SK-N-SH (cell line): Measurements from ENCODE around the gene OXER1. TPM values are rescaled to one million over a fixed set of nuclear protein-coding genes. Genes with fewer than 3 reads are reported as not detected.

ENCODE experiments used
- CTCF ChIA-PET: fragments of 300-600, 350-600 bp; formaldehyde crosslinking; extraction: SDS; loops from one replicate; lab custom pipeline; 2021; lab: Yijun Ruan, JAX
- POLR2A ChIA-PET: fragments of 350-600 bp; sonication (Branson Sonifier 250); formaldehyde crosslinking; extraction: SDS; loops from one replicate; lab custom pipeline; 2020; ENCODE audit warnings: antibody characterized with exemption, inconsistent platforms; lab: Yijun Ruan, JAX
- DNase-seq: peaks from one replicate; pipeline ENCODE4 v3.0.0; 2012
- H2AFZ ChIP-seq: fragments of 200-600 bp; sonication (generic); 2 replicates; pipeline ENCODE4 v1.8.1; 2016; ENCODE audit warnings: antibody characterized with exemption, mild to moderate bottlenecking, low read depth
- H3F3A ChIP-seq: fragments of 200-600 bp; sonication (generic); replicated peaks from 2 replicates; pipeline ENCODE3; 2016; ENCODE audit warnings: antibody characterized with exemption, mild to moderate bottlenecking; ENCODE audit not compliant: insufficient read depth
- H3K27ac ChIP-seq, 2 experiments: fragments of 200-500 bp in 1 of 2; fragments of 200-600 bp in 1 of 2; sonication (Bioruptor generic) in 1 of 2; sonication (generic), shearing (Covaris generic) in 1 of 2; 2 replicates each; pipeline versions ENCODE4 v1.5.1 to v1.6.1; 2014 to 2016; ENCODE audit warnings: low read depth in 2 of 2, inconsistent platforms in 1 of 2, low read length in 1 of 2, mild to moderate bottlenecking in 1 of 2, mixed read lengths in 1 of 2
- H3K27me3 ChIP-seq: fragments of 200-600 bp; sonication (generic), shearing (Covaris generic); 2 replicates; pipeline ENCODE4 v1.6.1; 2016; ENCODE audit warnings: mixed run types; ENCODE audit not compliant: insufficient read depth
- H3K36me3 ChIP-seq, 2 experiments: fragments of 200-500 bp in 1 of 2; fragments of 200-600 bp in 1 of 2; sonication (Bioruptor generic) in 1 of 2; sonication (generic) in 1 of 2; replicated peaks in 1 of 2; 2 replicates each; pipeline versions ENCODE3 to v1.5.1; 2014 to 2016; ENCODE audit warnings: low read length in 1 of 2, mild to moderate bottlenecking in 1 of 2; ENCODE audit not compliant: insufficient read depth in 2 of 2, control insufficient read depth in 1 of 2
- H3K4me1 ChIP-seq, 2 experiments: fragments of 200-500 bp in 1 of 2; fragments of 200-600 bp in 1 of 2; sonication (Bioruptor generic) in 1 of 2; sonication (generic), shearing (Covaris generic) in 1 of 2; 2 replicates each; pipeline versions ENCODE4 v1.5.1 to v1.6.1; 2014 to 2016; ENCODE audit warnings: low read depth in 1 of 2, low read length in 1 of 2, mixed run types in 1 of 2; ENCODE audit not compliant: insufficient read depth in 2 of 2, control insufficient read depth in 1 of 2
- H3K4me2 ChIP-seq: fragments of 200-600 bp; sonication (generic), shearing (Covaris generic); 2 replicates; pipeline ENCODE4 v1.6.1; 2017; ENCODE audit warnings: mixed run types
- H3K4me3 ChIP-seq, 2 experiments: fragments of 200-500 bp in 1 of 2; fragments of 200-600 bp in 1 of 2; sonication (Bioruptor generic) in 1 of 2; sonication (generic), shearing (Covaris generic) in 1 of 2; 2 replicates each; pipeline versions ENCODE4 v1.5.1 to v1.8.1; 2014 to 2016; ENCODE audit warnings: low read depth in 2 of 2, inconsistent platforms in 1 of 2, low read length in 1 of 2, mild to moderate bottlenecking in 1 of 2, mixed read lengths in 1 of 2, moderate library complexity in 1 of 2
- H3K79me2 ChIP-seq: fragments of 200-600 bp; sonication (generic); 2 replicates; pipeline ENCODE4 v1.8.1; 2017; ENCODE audit warnings: mild to moderate bottlenecking; ENCODE audit not compliant: insufficient read depth
- H3K9ac ChIP-seq: fragments of 200-600 bp; sonication (generic); 2 replicates; pipeline ENCODE4 v1.6.1; 2017; ENCODE audit warnings: mixed run types
- H3K9me2 ChIP-seq: fragments of 200-600 bp; sonication (generic); 2 replicates; pipeline ENCODE4 v1.6.1; 2017; ENCODE audit warnings: mixed run types
- H3K9me3 ChIP-seq: fragments of 200-600 bp; sonication (generic); 2 replicates; pipeline ENCODE4 v1.6.1; 2017; ENCODE audit warnings: mixed run types, mild to moderate bottlenecking, moderate library complexity
- H4K20me1 ChIP-seq: fragments of 200-600 bp; sonication (generic); 2 replicates; pipeline ENCODE4 v1.6.1; 2017; ENCODE audit warnings: mild to moderate bottlenecking, mixed run types; ENCODE audit not compliant: insufficient read depth
- CTCF ChIP-seq: fragments of 200-600 bp; sonication (generic); IDR thresholded peaks from 2 replicates; pipeline ENCODE4 v1.6.1; 2017; ENCODE audit warnings: antibody characterized with exemption, mild to moderate bottlenecking, moderate library complexity
- ELF1 ChIP-seq: IDR thresholded peaks from 2 replicates; pipeline ENCODE4 v1.4.0; 2012
- EZH2phosphoT487 ChIP-seq: fragments of 200-600 bp; sonication (generic); IDR thresholded peaks from 2 replicates; pipeline ENCODE4 v1.6.1; 2017; ENCODE audit warnings: low read depth, mixed run types, mild to moderate bottlenecking, antibody characterized with exemption, moderate library complexity, borderline replicate concordance
- FOXJ3 ChIP-seq: sonication (generic); formaldehyde crosslinking; IDR thresholded peaks from 2 replicates; pipeline ENCODE4 v1.5.1; 2020; ENCODE audit warnings: mild to moderate bottlenecking, missing genetic modification reagents
- FOXM1 ChIP-seq: IDR thresholded peaks from 2 replicates; pipeline ENCODE4 v1.4.0; 2012; ENCODE audit warnings: low read depth, mild to moderate bottlenecking
- GABPA ChIP-seq: IDR thresholded peaks from 2 replicates; pipeline ENCODE4 v1.4.0; 2012; ENCODE audit warnings: low read depth, mild to moderate bottlenecking
- MEF2A ChIP-seq: IDR thresholded peaks from 2 replicates; pipeline ENCODE4 v1.4.0; 2012; ENCODE audit warnings: low read depth, borderline replicate concordance
- MXI1 ChIP-seq: IDR thresholded peaks from 2 replicates; pipeline ENCODE4 v1.6.1; 2012; ENCODE audit warnings: mild to moderate bottlenecking, low read depth, low read length, improper control_type of control experiment
- RAD21 ChIP-seq: IDR thresholded peaks from 2 replicates; pipeline ENCODE4 v1.6.1; 2012; ENCODE audit warnings: mild to moderate bottlenecking, low read length
- RCOR1 ChIP-seq: fragments of 150-350 bp; IDR thresholded peaks from 2 replicates; pipeline ENCODE4 v1.6.1; 2017; ENCODE audit warnings: antibody characterized with exemption, low read length
- REST ChIP-seq: IDR thresholded peaks from 2 replicates; pipeline ENCODE4 v1.6.1; 2012; ENCODE audit warnings: mild to moderate bottlenecking, low read depth, low read length, moderate library complexity
- SIN3A ChIP-seq: IDR thresholded peaks from 2 replicates; pipeline ENCODE4 v1.6.1; 2012; ENCODE audit warnings: low read depth, mild to moderate bottlenecking, low read length, moderate library complexity, borderline replicate concordance
- TCF12 ChIP-seq: IDR thresholded peaks from 2 replicates; pipeline ENCODE4 v1.4.0; 2012
- TEAD4 ChIP-seq: IDR thresholded peaks from 2 replicates; pipeline ENCODE4 v1.4.0; 2012; ENCODE audit warnings: mild to moderate bottlenecking, borderline replicate concordance; ENCODE audit not compliant: insufficient read depth
- USF2 ChIP-seq: fragments of 150-350 bp; IDR thresholded peaks from 2 replicates; pipeline ENCODE4 v1.6.1; 2017; ENCODE audit warnings: antibody characterized with exemption, low read length, low read depth, borderline replicate concordance
- YY1 ChIP-seq: IDR thresholded peaks from 2 replicates; pipeline ENCODE4 v1.4.0; 2012; ENCODE audit warnings: low read depth, mild to moderate bottlenecking
- ZBTB33 ChIP-seq: IDR thresholded peaks from 2 replicates; pipeline ENCODE4 v1.4.0; 2012; ENCODE audit warnings: low read depth, borderline replicate concordance
- WGBS: methylation state at CpG from one replicate; pipeline ENCODE4 v1.1.6; 2017; ENCODE audit warnings: low lambda C conversion rate; 5-methylcytosine and 5-hydroxymethylcytosine counted together
- polyA plus RNA-seq, 3 experiments: library from polyadenylated mRNA; depleted of rRNA; stranded (reverse); fragments of >200 nt; gene quantifications; 2 replicates each; pipeline ENCODE4 v1.2.3, GENCODE V29; 2012

OXER1 gene
- polyA plus RNA-seq, 1 of the 3 experiments (the other 2 are of a cell fraction) = not detected

GRCh38 chr2:42787788-42788477, 24.0 kb upstream of the OXER1 start:
- Histone ChIP-seq H3K4me1 (peaks cover 0 to 31% of the 10 kb centered on the region in 2 experiments; a peak in 1 of 4 replicates), H3F3A (no peaks in the 10 kb centered on the region), H3K9me3 (no peaks in the 10 kb centered on the region)
- no peak for TF ChIP-seq MEF2A
- TF ChIP-seq GABPA = no peak
- no peak for TF ChIP-seq SIN3A
- TF ChIP-seq ELF1 = no peak
- TF ChIP-seq RCOR1 = no peak
- TF ChIP-seq ZBTB33 = no peak
- TF ChIP-seq YY1 = no peak
- no peak for TF ChIP-seq USF2
- no peak for TF ChIP-seq CTCF
- TF ChIP-seq MXI1 = no peak
- no peak for TF ChIP-seq FOXM1
- no peak for TF ChIP-seq EZH2phosphoT487
- TF ChIP-seq TEAD4 = no peak
- no peak for TF ChIP-seq RAD21
- TF ChIP-seq FOXJ3 (CRISPR knock-in tag) = no peak
- no peak for TF ChIP-seq TCF12
- TF ChIP-seq REST = no peak
- TF ChIP-seq, all 33 proteins: peak for 0
- ChIA-PET CTCF (interaction anchor here (1.0 to 1.9 kb wide), 6 partner anchors 10 to 125 kb away, joined by 3 to 7 read pairs (median 4); no protein-coding TSS in a partner anchor), POLR2A (interaction anchor here (1.9 kb wide), 1 partner anchor 22 kb away, joined by 15 read pairs; no protein-coding TSS in a partner anchor)
- WGBS = 66% methylated on average over 12 of the region's 12 CpGs
- DNase-seq = no peak
- H3K9ac ChIP-seq = no peak overlapping the region
- no peak overlapping the region for H2AFZ ChIP-seq
- H3K79me2 ChIP-seq = no peaks in the 10 kb centered on the region
- no peaks in the 10 kb centered on the region for H3K27me3 ChIP-seq
- no peaks in the 10 kb centered on the region for H3K36me3 ChIP-seq
- no peak overlapping the region for H3K4me3 ChIP-seq
- no peak overlapping the region for H3K27ac ChIP-seq
- H3K4me2 ChIP-seq = no peak overlapping the region
- no peaks in the 10 kb centered on the region for H3K9me2 ChIP-seq
- no peaks in the 10 kb centered on the region for H4K20me1 ChIP-seq
